Keratinocyte (primary cell): ENCODE data around the gene FGF8.
A peak's percentile ranks its signal among the peaks of the same experiment; 100 is the strongest.

Source experiments
- CTCF ChIP-seq, 3 experiments: IDR thresholded peaks in 1 of 3; conservative IDR thresholded peaks in 1 of 3; optimal IDR thresholded peaks in 1 of 3; 2 replicates in 2 of 3; 3 replicates in 1 of 3; pipeline versions ENCODE3 to v1.5.1; 2011; ENCODE audit warnings: low read length in 3 of 3, mild to moderate bottlenecking in 3 of 3, moderate library complexity in 2 of 3, control low read depth in 1 of 3, inconsistent platforms in 1 of 3; ENCODE audit not compliant: insufficient read depth in 2 of 3; ENCODE audit errors: extremely low read depth in 1 of 3
- EZH2 ChIP-seq: IDR thresholded peaks from one replicate; pipeline ENCODE4 v1.6.1; 2012; ENCODE audit warnings: inconsistent platforms, mild to moderate bottlenecking, low read length, moderate library complexity

GRCh38 chr10:101749047-101750016 is 26.6 kb downstream of the FGF8 start:
- TF ChIP-seq CTCF (optimal IDR thresholded peaks at IDR 0.05 in 1 of 3, IDR thresholded peaks at IDR 0.05 in 1 of 3, conservative IDR thresholded peaks at IDR 0.05 in 1 of 3; ENCODE audit: extremely low read depth in 1 of 3, insufficient read depth in 2 of 3, low read length in 3 of 3) (peak in 1 of 3 experiments; percentile 5), EZH2 (no peak)
